Natural killer cell (primary cell): ENCODE measurements around the gene GARNL3. TPM values are rescaled to one million over a fixed set of nuclear protein-coding genes. Genes with fewer than 3 reads are reported as not detected.

Source experiments
- ATAC-seq, 3 donors: fragments of 150-1000 bp in 2 of 3; fragments of 200-7000 bp in 1 of 3; cut with Tn5 transposase; 1 replicate in 1 of 3; 2 replicates in 2 of 3; pipeline ENCODE4 v1.10.0; 2021; ENCODE audit warnings: mild to moderate bottlenecking in 2 of 3, moderate library complexity in 2 of 3
- DNase-seq, 2 donors: peaks; one replicate each; pipeline versions ENCODE4 v3.0.0 to v3.0.0-alpha.2; 2013 to 2021; ENCODE audit warnings: mixed read lengths in 1 of 2
- H3K27ac ChIP-seq: one replicate; pipeline ENCODE4 v1.5.1; 2013; ENCODE audit warnings: mild to moderate bottlenecking, low read length
- H3K27me3 ChIP-seq: one replicate; pipeline ENCODE4 v1.6.1; 2013; ENCODE audit warnings: low read length; ENCODE audit not compliant: control insufficient read depth, insufficient read depth
- H3K36me3 ChIP-seq: one replicate; pipeline ENCODE4 v1.6.1; 2013; ENCODE audit warnings: low read length; ENCODE audit not compliant: control insufficient read depth, insufficient read depth
- H3K4me1 ChIP-seq: one replicate; pipeline ENCODE4 v1.6.1; 2013; ENCODE audit warnings: low read length; ENCODE audit not compliant: control insufficient read depth, insufficient read depth
- H3K4me3 ChIP-seq: one replicate; pipeline ENCODE4 v1.5.1; 2013; ENCODE audit warnings: low read length
- H3K9me3 ChIP-seq: one replicate; pipeline ENCODE4 v1.6.1; 2013; ENCODE audit warnings: low read length; ENCODE audit not compliant: control insufficient read depth, insufficient read depth
- H3K27ac Mint-ChIP-seq, 2 donors: one replicate each; pipeline ENCODE4 v1.8.0; 2022; ENCODE audit warnings: mild to moderate bottlenecking in 2 of 2, mixed read lengths in 2 of 2, moderate library complexity in 1 of 2
- H3K27me3 Mint-ChIP-seq, 2 donors: one replicate each; pipeline ENCODE4 v1.8.0; 2022; ENCODE audit warnings: low read depth in 2 of 2, mixed read lengths in 2 of 2
- H3K36me3 Mint-ChIP-seq: one replicate; pipeline ENCODE4 v1.8.0; 2022; ENCODE audit warnings: mixed read lengths
- H3K4me1 Mint-ChIP-seq, 2 donors: one replicate each; pipeline ENCODE4 v1.8.0; 2022; ENCODE audit warnings: mixed read lengths in 2 of 2
- H3K4me3 Mint-ChIP-seq: one replicate; pipeline ENCODE4 v1.8.0; 2022; ENCODE audit warnings: mild to moderate bottlenecking, moderate library complexity, mixed read lengths
- H3K9me3 Mint-ChIP-seq, 2 donors: one replicate each; pipeline ENCODE4 v1.8.0; 2022; ENCODE audit warnings: mixed read lengths in 2 of 2
- CTCF ChIP-seq: fragments of 200-600 bp; IDR thresholded peaks from one replicate; pipeline ENCODE4 v1.8.0; 2022; ENCODE audit warnings: antibody characterized with exemption
- WGBS: methylation state at CpG from one replicate; pipeline ENCODE4 v1.1.7; 2013; ENCODE audit warnings: missing lambda C conversion rate; ENCODE audit not compliant: insufficient coverage; 5-methylcytosine and 5-hydroxymethylcytosine counted together
- intact Hi-C: fragments of 100-400 bp; cut with micrococcal nuclease; formaldehyde crosslinking; loops from one replicate; pipeline ENCODE4 v1.14.2; 2022
- total RNA-seq, 4 donors: library from RNA; stranded (reverse); fragments of 120-200 nt in 1 of 4; gene quantifications; one replicate each; pipeline versions ENCODE4 v1.2.3 to v1.2.4, GENCODE V29; 2013 to 2022

The GARNL3 gene
- total RNA-seq, 3 donors from 2014 or later (not counting 1 experiment from before 2014, with no cell fraction given) = 3.8 to 6.0 (median 6.0) TPM

GRCh38 chr9:127382541-127382940 lies 118.0 kb downstream of the GARNL3 start:
- Mint-ChIP-seq H3K36me3 (no peaks in the 10 kb centered on the region), H3K9me3 (no peaks in the 10 kb centered on the region), H3K27ac (no peak overlapping the region), H3K27me3 (peaks cover 35 to 52% of the 10 kb centered on the region in 2 donors), H3K4me3 (no peak overlapping the region), H3K4me1 (no peaks in the 10 kb centered on the region)
- intact Hi-C loops = no loop called here
- no peak for ATAC-seq
- Histone ChIP-seq H3K27me3 (peaks cover 27% of the 10 kb centered on the region), H3K9me3 (no peaks in the 10 kb centered on the region), H3K27ac (no peak overlapping the region), H3K4me1 (peaks cover 2% of the 10 kb centered on the region), H3K36me3 (no peaks in the 10 kb centered on the region), H3K4me3 (no peak overlapping the region)
- no peak for TF ChIP-seq CTCF
- DNase-seq = no peak
- WGBS = 83% methylated on average over 2 of the region's 2 CpGs

GRCh38 chr9:127384016-127384730 lies 119.6 kb downstream of the GARNL3 start:
- intact Hi-C loops = no loop called here
- DNase-seq (no peak), ATAC-seq (no peak)
- Histone ChIP-seq H3K36me3 (no peaks in the 10 kb centered on the region), H3K4me3 (no peak overlapping the region), H3K4me1 (peaks cover 18% of the 10 kb centered on the region), H3K27ac (no peak overlapping the region), H3K9me3 (no peaks in the 10 kb centered on the region), H3K27me3 (peaks cover 30% of the 10 kb centered on the region)
- TF ChIP-seq CTCF = no peak
- 86% methylated on average over 11 of the region's 11 CpGs for WGBS
- Mint-ChIP-seq H3K4me3 (no peak overlapping the region), H3K27ac (no peak overlapping the region), H3K9me3 (no peaks in the 10 kb centered on the region), H3K27me3 (peaks cover 41 to 59% of the 10 kb centered on the region in 2 donors), H3K4me1 (peaks cover 13 to 15% of the 10 kb centered on the region in 2 donors), H3K36me3 (no peaks in the 10 kb centered on the region)

GRCh38 chr9:127384901-127385300 lies 120.3 kb downstream of the GARNL3 start:
- intact Hi-C loops = no loop called here

More at GRCh38 chr9:127384901-127385300, 120.3 kb downstream of the GARNL3 start:
- Histone ChIP-seq H3K36me3 (no peaks in the 10 kb centered on the region), H3K27me3 (peaks cover 36% of the 10 kb centered on the region), H3K4me3 (no peak overlapping the region), H3K4me1 (peaks cover 18% of the 10 kb centered on the region), H3K9me3 (no peaks in the 10 kb centered on the region), H3K27ac (no peak overlapping the region)
- no peak overlapping the region for H3K4me3 Mint-ChIP-seq
- no peaks in the 10 kb centered on the region for H3K9me3 Mint-ChIP-seq
- H3K4me1 Mint-ChIP-seq = peaks cover 14 to 15% of the 10 kb centered on the region in 2 donors
- H3K27me3 Mint-ChIP-seq = peaks cover 40 to 57% of the 10 kb centered on the region in 2 donors
- WGBS = 93% methylated on average over 13 of the region's 13 CpGs
- DNase-seq = no peak
- H3K27ac Mint-ChIP-seq = no peak overlapping the region
- TF ChIP-seq CTCF = no peak
- no peak for ATAC-seq
- no peaks in the 10 kb centered on the region for H3K36me3 Mint-ChIP-seq
